ENCODE results near the gene COPS2.
"Not testable (repeated sequence)": the region's sequence is repeated elsewhere in the genome, so short reads cannot be mapped to it uniquely, and the experiment has no call there.

The COPS2 gene

DNA sequence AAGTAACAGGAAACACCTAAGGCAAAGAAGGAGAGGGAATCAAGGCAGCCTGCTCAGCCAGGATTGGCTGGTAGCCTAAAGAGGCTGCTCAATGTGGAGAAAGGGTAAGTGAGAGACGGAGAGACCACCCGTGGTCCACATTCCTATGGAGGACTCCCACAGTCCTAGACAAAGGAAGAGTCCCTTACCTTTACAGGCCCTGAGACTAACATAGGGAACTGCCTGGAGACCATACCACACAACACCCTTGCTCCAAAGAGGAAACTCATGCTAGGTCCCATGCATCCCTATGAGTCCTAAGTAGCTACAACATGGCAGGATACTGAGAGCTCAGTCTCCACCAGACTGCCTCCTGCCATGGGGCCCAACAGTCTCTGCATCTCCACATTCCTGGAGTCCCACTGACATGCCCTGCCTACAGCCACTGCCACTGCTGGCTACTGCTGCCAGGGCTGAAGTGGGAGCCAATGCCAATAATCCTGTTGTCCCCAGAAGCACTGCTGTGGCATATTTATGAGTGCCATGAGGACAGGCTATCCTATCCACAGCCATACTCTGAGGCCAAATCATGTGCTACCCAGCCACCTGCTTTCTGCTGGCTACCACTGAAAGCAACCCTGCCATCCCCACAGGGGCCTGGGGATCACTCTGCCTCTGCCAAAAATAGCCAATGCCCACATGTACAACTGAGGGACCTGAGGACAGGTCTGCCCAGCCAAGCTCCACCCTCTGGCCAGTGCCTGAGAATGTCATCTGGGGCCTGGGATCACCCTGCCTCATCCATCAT lies 45.0 kb downstream of the COPS2 start:
- DNase-seq (ENCODE audit: low read depth, low spot score): no peak

DNA sequence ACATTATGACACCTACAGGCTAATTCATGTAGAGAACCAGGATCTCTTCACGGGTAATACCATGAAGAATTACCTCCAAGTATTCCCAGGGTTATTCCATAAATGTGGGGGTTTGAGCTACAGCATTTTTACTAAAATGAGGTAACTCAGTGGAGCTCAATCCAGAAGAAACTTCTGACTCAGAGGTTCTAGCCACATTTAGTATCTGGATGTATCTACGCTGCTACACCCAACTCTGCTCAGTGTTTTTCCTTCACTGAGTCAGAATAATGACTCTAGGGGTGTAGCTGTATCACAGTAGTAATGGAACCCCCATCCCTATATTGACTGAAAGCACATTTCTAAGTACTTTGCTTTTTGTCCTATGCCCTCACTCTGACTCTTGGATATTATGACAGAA lies 52.4 kb downstream of the COPS2 start:
- DNase-seq (ENCODE audit: low read depth, low spot score): no peak

DNA sequence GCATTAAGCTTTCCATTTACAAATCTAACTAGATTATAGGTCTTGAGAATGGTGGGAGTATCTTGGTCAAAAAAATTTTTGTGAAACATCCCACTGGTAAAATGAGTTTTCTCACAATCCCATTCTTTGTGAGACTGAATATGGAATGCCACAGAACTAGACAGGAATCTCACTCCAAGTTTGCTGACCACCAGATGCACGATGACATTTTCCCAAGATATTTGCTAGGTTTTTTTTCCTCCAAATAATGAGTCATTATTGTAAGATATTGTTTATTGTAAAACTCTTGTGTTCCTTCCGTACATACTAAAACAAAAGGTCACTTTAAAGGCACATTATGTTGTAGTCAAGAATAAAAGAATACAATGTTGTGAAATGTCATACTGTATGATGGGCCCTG lies 53.9 kb downstream of the COPS2 start:
- DNase-seq (ENCODE audit: low read depth, low spot score): no peak

DNA sequence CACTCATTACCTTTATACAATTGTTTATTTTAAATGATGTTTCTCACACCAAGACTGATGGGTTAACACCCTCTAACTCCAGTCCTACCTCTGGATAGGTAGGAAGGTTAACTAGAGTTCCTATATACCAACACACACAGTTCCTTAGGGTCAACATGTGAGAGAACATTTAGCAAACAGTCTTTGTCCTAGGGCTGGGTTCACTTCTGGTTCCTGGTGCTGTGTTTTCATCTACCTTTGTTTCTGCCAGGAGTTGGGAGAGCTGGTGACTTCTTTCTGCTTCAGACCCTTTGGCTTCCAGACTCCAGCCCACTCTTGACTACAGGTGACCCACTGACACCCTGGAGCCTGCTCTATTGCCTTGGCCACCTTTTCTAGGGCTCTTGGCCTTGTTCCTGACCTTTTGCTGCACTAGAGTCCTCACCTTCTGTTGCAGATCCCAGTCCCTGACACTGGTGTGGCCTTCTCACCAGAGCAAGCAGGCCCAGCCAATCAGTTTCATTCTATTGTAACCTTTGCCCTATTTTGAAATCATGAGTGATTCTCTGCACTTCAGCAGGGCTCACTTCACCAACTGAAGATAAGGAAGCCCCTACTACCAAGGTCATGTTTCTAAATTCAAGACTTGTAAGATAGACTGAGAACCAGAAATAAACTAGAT lies 59.2 kb downstream of the COPS2 start:
- DNase-seq (ENCODE audit: low read depth, low spot score): no peak

DNA sequence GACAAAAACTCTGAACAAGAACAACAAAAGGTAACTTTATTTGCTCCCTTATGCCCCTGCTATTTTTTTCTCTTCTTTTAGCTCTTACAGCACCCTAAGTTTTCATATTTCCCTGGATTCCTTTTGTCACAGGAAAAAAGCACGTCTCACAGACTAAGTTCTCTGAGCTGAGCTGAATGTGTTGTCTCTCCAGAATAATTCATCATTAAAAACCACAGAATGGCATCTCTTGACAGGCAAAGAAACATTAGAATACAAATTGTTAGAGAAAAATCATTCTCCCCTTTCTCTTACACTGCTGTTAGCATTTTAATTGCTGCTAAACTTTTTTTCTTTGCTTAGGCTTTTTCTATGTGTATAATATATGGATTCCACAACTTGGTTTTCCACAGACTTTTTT lies 60.5 kb downstream of the COPS2 start:
- DNase-seq (ENCODE audit: low read depth, low spot score): no peak

DNA sequence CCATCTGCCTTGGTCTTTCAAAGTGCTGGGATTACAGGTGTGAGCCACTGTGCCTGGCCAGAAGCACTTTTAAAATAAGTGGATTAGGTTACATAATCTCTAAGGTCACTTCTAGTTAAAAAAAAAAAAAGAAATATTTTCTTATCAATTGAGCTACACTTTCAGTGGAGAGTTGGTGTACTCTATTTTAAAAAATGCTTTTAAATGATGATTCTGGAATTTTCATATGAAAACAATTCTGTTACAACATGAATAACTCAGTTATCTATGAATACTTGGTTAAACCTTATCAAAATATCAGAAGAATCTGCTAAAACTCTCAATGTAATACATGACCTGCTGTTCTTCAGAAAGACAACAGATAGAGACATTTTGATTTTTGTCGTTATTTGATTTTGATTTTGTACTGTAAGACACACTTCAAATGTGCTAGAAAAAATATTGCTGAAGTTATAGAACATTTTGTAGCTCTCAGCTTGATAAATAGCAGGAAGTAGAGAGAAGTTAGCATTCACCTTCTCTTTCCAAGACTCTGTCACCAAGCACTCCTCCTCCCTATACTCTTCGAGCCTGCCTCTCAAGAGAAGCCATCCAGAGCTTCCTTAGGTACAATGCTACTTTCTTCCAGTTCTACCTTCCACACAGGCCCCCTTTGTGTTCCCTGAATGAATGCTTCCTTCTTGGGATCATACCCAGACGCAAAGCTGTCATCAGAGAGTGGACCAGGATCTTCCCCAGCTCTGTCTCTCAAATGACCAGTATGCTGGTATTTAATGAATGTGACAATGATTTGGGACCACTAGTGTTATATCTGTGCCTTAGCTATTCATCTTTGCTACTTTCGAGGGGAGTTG lies 61.9 kb downstream of the COPS2 start:
- no peak for DNase-seq (ENCODE audit: low read depth, low spot score)

DNA sequence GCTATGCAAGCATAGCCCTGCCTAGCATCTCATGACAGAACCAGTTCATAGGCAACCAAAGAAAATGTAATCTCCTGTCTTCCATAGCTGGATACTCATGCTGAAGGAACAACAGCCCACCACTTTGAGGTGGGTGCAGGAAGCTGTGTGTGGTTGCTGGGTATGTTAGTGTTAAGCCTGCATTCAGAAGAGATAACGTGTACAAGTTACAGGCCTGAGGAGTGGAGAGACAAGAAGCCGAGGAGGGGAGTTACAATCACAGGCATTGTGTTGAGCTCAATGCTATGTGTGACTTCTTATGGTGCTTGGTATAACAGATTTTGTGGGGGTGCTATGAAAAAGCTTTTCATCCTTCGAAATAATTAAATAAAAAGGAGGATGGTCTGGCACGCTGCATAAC lies 66.4 kb downstream of the COPS2 start:
- no peak for DNase-seq (ENCODE audit: low read depth, low spot score)

DNA sequence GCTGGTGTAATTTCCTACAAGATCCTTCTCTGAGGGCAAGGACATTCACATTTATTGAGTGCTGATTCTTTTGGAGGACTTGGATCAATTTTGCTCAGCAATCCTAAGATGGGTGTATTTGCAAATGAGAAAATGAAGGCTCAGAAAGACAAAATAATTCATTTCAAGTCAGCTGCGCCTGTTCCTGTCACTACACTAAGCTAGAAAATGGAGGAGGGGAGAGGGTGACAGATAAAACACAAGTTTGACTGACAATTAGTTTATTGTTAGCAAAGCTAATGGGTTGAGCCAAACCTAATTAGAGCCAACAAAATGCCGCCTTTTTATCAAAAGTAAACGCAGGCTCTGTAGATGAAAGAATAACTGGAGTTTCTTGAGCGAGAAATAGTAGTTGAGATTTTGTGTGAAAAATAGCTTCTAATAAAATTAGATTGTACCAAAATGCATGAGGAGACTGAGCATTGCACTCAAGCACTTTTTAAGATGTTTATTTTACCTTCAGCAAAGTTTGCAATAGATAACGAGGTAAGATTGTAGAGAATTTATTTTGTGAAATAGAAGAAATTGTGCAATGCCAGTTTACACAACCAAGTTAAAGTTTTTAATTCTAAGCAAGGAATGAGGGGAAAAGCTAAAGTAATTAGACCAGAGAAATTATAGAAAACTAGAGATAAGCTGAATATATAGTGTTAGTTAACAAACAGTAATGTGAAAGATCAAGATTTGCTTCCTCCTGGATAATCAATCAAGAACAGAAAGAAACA lies 69.5 kb downstream of the COPS2 start:
- no peak for DNase-seq (ENCODE audit: low read depth, low spot score)

DNA sequence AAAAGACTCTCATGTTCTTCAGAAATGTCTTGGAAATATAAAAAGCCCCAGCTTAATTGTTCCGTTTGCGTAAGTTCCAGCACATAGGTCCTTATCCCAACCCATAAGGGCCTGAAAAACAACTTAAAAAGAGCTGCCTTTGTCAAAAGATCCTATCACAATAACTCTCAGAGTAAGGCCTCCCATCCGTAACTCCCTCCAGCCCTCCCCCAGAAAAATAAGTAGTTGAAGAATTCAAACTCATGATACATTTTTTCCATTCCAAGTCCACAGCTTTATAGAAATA lies 71.2 kb downstream of the COPS2 start:
- no peak for DNase-seq (ENCODE audit: low read depth, low spot score)

DNA sequence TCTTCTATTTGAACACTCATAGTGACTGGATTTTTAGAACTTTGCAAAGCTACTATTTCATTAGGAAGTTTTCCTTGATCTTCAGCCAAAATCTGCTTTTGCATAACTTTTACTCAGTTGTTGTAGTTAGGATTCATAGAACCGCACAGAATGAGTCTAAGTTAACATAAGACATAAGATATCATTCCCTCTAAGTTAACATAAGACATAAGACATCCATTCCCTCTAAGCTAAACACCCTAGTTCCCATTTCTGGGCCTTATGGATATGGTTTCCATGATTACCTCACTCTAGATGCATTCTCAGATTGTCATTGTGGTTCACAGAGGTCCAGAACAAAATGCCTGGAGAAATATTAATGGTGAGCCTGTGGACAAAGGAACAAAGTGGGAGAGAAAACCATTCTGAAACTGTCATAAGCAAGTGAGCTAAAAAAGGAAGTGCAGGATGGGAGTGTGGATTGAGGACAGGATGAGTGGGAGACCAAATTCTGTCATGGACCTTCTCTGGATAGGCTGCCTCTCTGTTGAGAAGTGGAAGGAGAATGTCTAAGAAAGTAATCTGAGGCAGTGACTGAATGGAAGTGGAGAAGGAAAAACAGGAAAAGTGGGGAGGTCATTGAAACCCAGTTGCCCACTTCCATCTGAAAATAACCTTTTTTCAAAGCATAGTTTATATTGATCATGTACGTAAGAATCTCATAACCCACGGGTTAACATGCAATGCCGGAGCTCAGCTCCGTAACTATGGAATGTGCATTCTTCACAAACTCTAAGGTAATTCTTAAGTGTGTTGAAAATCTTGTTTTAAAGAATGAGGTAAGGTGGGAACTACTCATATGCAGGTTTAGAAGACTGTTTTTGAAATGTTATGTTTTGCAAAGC lies 71.8 kb downstream of the COPS2 start:
- DNase-seq (ENCODE audit: low read depth, low spot score): no peak

DNA sequence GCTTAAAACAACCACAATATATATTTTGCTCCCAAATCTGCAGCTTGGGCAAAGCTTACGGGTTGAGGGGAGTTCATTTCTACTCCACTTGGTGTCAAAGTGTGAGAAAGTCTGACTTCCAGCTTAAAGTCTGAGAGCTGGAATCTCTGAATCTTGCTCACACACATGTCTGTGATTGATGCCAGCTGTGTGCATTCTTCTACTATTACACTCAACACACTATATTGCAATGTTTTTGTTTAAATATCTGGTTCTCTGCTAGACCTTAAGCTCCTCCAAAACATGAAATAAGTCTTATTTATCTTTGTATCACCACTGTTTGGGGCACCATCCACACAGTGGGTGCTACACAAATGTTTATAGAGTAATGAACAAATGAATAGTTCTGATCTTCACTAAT lies 72.4 kb downstream of the COPS2 start:
- no peak for DNase-seq (ENCODE audit: low read depth, low spot score)

DNA sequence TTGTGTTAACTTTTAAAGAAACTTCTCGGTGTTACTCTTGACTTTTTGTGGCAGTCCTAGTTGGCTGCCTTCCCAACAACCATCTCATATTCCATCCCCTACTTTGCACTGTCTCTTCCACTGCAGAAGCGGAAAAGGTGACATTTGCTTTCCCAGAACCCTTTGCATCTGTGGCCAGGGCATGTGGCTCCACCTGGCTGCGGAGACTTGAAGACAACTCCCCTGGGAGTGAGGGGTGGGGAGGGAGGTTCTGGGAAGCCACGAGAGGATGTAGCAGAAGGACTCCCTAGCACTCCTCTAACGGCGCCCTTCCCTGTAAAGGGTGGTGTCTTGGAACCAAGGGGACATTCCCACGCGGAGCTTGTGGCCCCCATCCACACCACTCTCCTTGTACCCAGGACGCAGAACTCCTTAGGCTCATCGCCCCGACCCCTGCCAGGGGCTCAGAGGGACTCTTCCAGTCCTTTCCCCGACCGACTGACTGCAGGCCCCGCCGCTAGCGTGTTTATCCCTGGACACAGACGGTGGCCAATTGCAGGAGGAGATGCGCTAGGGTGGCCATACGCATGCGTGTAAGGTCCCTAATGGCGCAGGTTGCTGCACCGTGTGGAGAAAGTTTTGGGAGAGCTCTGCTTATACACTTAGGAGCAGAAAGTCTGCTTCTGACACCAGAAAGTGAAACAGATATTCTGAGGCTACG lies 75.9 kb downstream of the COPS2 start:
- DNase-seq (ENCODE audit: low read depth, low spot score): no peak

DNA sequence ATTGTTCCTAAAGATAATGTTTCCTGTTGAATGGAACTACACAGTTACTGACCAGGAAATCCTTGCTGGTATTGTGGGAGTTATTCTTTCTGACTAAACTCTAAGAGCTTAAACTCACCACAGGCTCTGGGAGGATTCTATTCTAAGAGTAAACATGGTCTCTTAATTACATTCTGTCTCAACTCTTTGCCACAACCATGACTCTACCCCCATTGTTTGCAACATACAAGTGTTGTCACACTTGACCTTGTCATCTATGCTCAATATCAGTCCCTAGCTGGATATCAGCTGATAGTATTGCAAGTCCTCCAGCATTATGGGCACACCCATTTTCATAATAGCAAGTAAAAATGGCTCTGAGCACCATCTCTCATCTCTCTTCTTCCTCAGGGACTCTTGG lies 79.5 kb downstream of the COPS2 start:
- DNase-seq (ENCODE audit: low read depth, low spot score): no peak

DNA sequence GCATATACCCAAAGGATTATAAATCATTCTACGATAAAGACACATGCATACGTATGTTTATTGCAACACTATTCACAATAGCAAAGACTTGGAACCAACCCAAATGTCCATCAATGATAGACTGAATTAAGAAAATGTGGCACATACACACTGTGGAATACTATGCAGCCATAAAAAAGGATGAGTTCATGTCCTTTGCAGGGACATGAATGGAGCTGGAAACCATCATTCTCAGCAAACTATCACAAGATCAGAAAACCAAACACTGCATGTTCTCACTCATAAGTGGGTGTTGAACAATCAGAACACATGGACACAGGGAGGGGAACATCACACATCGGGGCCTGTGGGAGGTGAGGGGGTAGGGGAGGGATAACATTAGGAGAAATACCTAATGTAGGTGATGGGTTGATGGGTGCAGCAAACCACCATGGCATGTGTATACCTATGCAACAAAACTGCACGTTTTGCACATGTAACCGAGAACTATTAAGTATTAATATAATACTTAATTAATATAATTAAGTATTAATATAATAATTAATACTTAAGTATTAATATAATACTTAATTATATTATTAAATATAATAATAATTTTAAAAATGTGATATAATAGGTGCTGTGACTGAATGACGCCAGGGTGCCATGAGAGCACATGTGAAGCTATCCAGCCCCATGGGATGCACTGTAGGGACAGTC lies 80.7 kb downstream of the COPS2 start:
- DNase-seq (ENCODE audit: low read depth, low spot score): not testable (repeated sequence)

All from activated naive CD8-positive, alpha-beta T cell treated with anti-CD3 and anti-CD28 coated beads, Interleukin-2, amount 50 U/mL, for 16 hours (primary cell).